Endodermal cell (in vitro differentiated cells): ENCODE data around the gene F5. TPM values are rescaled to one million over a fixed set of nuclear protein-coding genes. Genes with fewer than 3 reads are reported as not detected.

Experiments used
- DNase-seq: peaks from one replicate; pipeline ENCODE4 v3.0.0-alpha.2; 2017
- H3K27ac ChIP-seq: 2 replicates; pipeline ENCODE4 v1.5.1; 2013; ENCODE audit warnings: mild to moderate bottlenecking, low read depth, low read length, moderate library complexity
- H3K27me3 ChIP-seq: 2 replicates; pipeline ENCODE4 v1.6.1; 2013; ENCODE audit warnings: mild to moderate bottlenecking, low read length, moderate library complexity; ENCODE audit not compliant: insufficient read depth, control insufficient read depth, poor library complexity, severe bottlenecking
- H3K36me3 ChIP-seq: 2 replicates; pipeline ENCODE4 v1.7.0; 2013; ENCODE audit warnings: mild to moderate bottlenecking, low read length, moderate library complexity; ENCODE audit not compliant: control insufficient read depth, insufficient read depth
- H3K4me1 ChIP-seq: one replicate; pipeline ENCODE4 v1.7.0; 2013; ENCODE audit warnings: low read length; ENCODE audit not compliant: control insufficient read depth, insufficient read depth
- H3K4me3 ChIP-seq: 2 replicates; pipeline ENCODE4 v1.5.1; 2013; ENCODE audit warnings: mild to moderate bottlenecking, low read length, moderate library complexity
- H3K9ac ChIP-seq: 2 replicates; pipeline ENCODE4 v1.6.1; 2013; ENCODE audit warnings: mild to moderate bottlenecking, low read length, moderate library complexity; ENCODE audit not compliant: poor library complexity, severe bottlenecking; ENCODE audit errors: extremely low read depth
- H3K9me3 ChIP-seq: 2 replicates; pipeline ENCODE4 v1.6.1; 2013; ENCODE audit warnings: mild to moderate bottlenecking, low read length, moderate library complexity; ENCODE audit not compliant: control insufficient read depth
- H3K27ac Mint-ChIP-seq: 2 replicates; pipeline ENCODE4 v1.8.0; 2020; ENCODE audit warnings: mixed read lengths
- H3K27me3 Mint-ChIP-seq: 2 replicates; pipeline ENCODE4 v1.8.0; 2021; ENCODE audit warnings: mild to moderate bottlenecking, mixed read lengths; ENCODE audit not compliant: insufficient read depth
- H3K36me3 Mint-ChIP-seq: 2 replicates; pipeline ENCODE4 v1.8.0; 2020; ENCODE audit warnings: low read depth, mixed read lengths
- H3K4me1 Mint-ChIP-seq: 2 replicates; pipeline ENCODE4 v1.8.0; 2020; ENCODE audit warnings: mixed read lengths
- H3K4me3 Mint-ChIP-seq: 2 replicates; pipeline ENCODE4 v1.8.0; 2020; ENCODE audit warnings: mild to moderate bottlenecking, moderate library complexity, mixed read lengths
- H3K9me3 Mint-ChIP-seq: 2 replicates; pipeline ENCODE4 v1.8.0; 2020; ENCODE audit warnings: mild to moderate bottlenecking, mixed read lengths
- CTCF ChIP-seq: fragments of 200-600 bp; sonication (generic); conservative IDR thresholded peaks from 2 replicates; pipeline ENCODE4 v1.5.0; 2021; ENCODE audit warnings: antibody characterized with exemption, mild to moderate bottlenecking
- WGBS, 2 experiments: methylation state at CpG; one replicate each; pipeline versions ENCODE4 v1.1.5 to v1.1.7; 2013; ENCODE audit warnings: missing lambda C conversion rate in 2 of 2, mixed read lengths in 1 of 2; ENCODE audit not compliant: insufficient coverage in 1 of 2, insufficient read length in 1 of 2; 5-methylcytosine and 5-hydroxymethylcytosine counted together
- total RNA-seq, 2 donors: library from RNA; stranded (reverse); fragmentation: NEBNext Ultra II Directional in 1 of 2; extraction: Animal tissue kit (Norgen Biotek cat#: 25700) in 1 of 2; gene quantifications; 2 replicates in 1 of 2; 3 replicates in 1 of 2; pipeline ENCODE4 v1.2.1, GENCODE V29; 2021

Gene F5
- total RNA-seq, 2 donors from 2014 or later: 0.04 to 0.09 TPM

DNA sequence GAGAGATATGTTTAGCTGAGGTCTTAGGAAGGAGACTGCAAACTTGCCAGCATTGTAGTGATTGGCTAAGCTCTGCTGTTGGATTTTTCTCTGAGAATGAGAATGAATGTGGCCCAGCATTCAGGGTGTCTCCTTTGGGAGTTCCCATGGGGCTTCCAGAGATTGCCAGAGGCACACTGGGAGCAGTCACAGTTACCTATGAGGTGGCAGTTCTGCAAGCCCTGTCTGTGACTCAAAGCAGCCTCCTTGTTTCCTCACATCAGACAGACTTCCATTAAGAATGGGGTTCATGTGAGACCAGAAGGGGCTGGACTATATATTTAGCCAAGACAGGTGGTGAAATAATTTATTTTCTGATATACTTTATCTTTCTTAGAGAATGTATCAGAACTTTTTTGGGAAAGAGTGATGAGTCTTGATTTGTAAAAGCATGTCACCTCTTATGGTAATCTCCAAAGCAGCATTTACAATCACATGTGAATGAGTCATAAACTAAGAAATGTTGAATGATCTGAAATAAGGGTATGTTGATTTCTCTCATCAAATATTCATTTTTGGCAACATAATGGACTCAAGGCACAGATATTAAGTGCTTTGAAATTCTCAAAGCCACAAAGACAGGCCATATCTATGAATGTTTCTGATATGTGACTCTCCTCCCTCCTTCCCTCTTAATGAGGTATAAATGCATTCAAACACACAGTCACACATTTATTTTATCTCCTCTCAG lies 91.1 kb downstream of the F5 start:
- Mint-ChIP-seq H3K9me3 (no peaks in the 10 kb centered on the region), H3K36me3 (no peaks in the 10 kb centered on the region), H3K27me3 (no peaks in the 10 kb centered on the region), H3K4me1 (peaks cover 12% of the 10 kb centered on the region), H3K4me3 (no peak overlapping the region), H3K27ac (no peak overlapping the region)
- no peak overlapping the region for H3K27ac ChIP-seq
- no peak overlapping the region for H3K9ac ChIP-seq
- H3K4me1 ChIP-seq: peaks cover 3% of the 10 kb centered on the region
- TF ChIP-seq CTCF: no peak
- no peak overlapping the region for H3K4me3 ChIP-seq
- H3K27me3 ChIP-seq: no peaks in the 10 kb centered on the region
- no peaks in the 10 kb centered on the region for H3K36me3 ChIP-seq
- no peak for DNase-seq
- H3K9me3 ChIP-seq: no peaks in the 10 kb centered on the region

DNA sequence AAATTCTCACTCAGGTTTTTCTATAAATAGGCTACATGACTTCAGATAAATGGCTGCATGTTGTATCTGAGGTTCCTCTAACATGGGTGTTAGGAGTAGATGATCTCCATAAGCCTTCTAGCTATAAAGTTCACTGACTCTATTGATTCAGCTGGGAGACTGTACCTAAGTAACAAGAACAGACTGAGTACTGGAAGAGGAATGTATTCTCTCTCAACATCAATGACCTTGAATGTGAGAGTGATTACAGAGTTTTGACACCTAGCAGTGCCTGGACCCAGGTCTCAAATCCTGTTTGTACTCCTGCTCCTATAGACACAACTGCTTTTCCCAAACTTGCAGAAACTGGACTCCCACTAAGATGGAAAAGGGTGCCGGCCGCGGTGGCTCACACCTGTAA lies 91.9 kb downstream of the F5 start:
- no peaks in the 10 kb centered on the region for H3K27me3 Mint-ChIP-seq
- DNase-seq: no peak
- Histone ChIP-seq H3K36me3 (no peaks in the 10 kb centered on the region), H3K4me3 (no peak overlapping the region), H3K27ac (no peak overlapping the region), H3K27me3 (no peaks in the 10 kb centered on the region), H3K9me3 (no peaks in the 10 kb centered on the region), H3K9ac (no peak overlapping the region), H3K4me1 (peaks cover 3% of the 10 kb centered on the region)
- no peaks in the 10 kb centered on the region for H3K9me3 Mint-ChIP-seq
- 96 to 97% methylated on average over 3 of the region's 3 CpGs for WGBS, 2 experiments
- H3K27ac Mint-ChIP-seq: no peak overlapping the region
- no peaks in the 10 kb centered on the region for H3K36me3 Mint-ChIP-seq
- no peak for TF ChIP-seq CTCF
- peaks cover 12% of the 10 kb centered on the region for H3K4me1 Mint-ChIP-seq
- H3K4me3 Mint-ChIP-seq: no peak overlapping the region

DNA sequence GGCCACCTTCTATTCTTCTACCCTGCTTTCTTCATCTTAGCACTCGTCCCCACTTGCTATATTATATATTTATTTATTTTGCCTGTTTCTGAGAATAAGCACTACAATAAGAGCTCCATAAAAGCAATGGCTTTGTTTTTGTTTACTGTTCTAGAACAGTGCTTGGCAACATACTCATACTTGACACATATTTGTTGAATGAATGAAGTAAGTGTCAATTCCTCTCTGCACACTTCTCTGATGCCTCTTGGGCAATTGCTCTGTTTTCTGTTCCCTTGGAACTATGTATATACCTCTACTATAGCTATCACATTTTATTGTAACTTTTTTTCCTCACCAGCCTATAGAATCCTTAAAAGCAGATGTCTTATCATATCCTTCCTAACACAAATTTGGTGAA lies 93.0 kb downstream of the F5 start:
- Mint-ChIP-seq H3K4me3 (no peak overlapping the region), H3K9me3 (no peaks in the 10 kb centered on the region), H3K27ac (no peak overlapping the region), H3K27me3 (no peaks in the 10 kb centered on the region), H3K36me3 (no peaks in the 10 kb centered on the region), H3K4me1 (peaks cover 6% of the 10 kb centered on the region)
- H3K9me3 ChIP-seq: no peaks in the 10 kb centered on the region
- H3K36me3 ChIP-seq: no peaks in the 10 kb centered on the region
- no peak for DNase-seq
- H3K27me3 ChIP-seq: no peaks in the 10 kb centered on the region
- no peak overlapping the region for H3K27ac ChIP-seq
- H3K9ac ChIP-seq: no peak overlapping the region
- no peak overlapping the region for H3K4me3 ChIP-seq
- no peaks in the 10 kb centered on the region for H3K4me1 ChIP-seq
- no peak for TF ChIP-seq CTCF
- WGBS, 2 experiments: no CpG with 5 or more reads among the region's 1 CpG
